Lower lobe of right lung (tissue), 2 donors: ENCODE measurements around the gene BAHCC1. TPM values are rescaled to one million over a fixed set of nuclear protein-coding genes. Genes with fewer than 3 reads are reported as not detected.

Source experiments
- ATAC-seq, 2 donors: fragments of 200-7000 bp; cut with Tn5 transposase; one replicate each; pipeline ENCODE4 v1.9.1; 2020 to 2022; ENCODE audit warnings: mild to moderate bottlenecking in 2 of 2, moderate library complexity in 2 of 2
- DNase-seq: peaks from one replicate; pipeline ENCODE4 v3.0.0-alpha.2; 2020
- H3K27ac ChIP-seq: fragments of 200-600 bp; one replicate; pipeline ENCODE4 v1.8.0; 2022
- H3K27me3 ChIP-seq: fragments of 200-600 bp; one replicate; pipeline ENCODE4 v1.8.0; 2022; ENCODE audit warnings: low read depth
- H3K36me3 ChIP-seq: fragments of 200-600 bp; one replicate; pipeline ENCODE4 v1.8.0; 2022; ENCODE audit warnings: mild to moderate bottlenecking
- H3K4me1 ChIP-seq: fragments of 200-600 bp; one replicate; pipeline ENCODE4 v1.8.0; 2022
- H3K4me3 ChIP-seq: fragments of 200-600 bp; one replicate; pipeline ENCODE4 v1.8.0; 2022; ENCODE audit warnings: mild to moderate bottlenecking
- H3K9me3 ChIP-seq: fragments of 200-600 bp; one replicate; pipeline ENCODE4 v1.8.0; 2022
- CTCF ChIP-seq: fragments of 200-600 bp; IDR thresholded peaks from one replicate; pipeline ENCODE4 v1.8.0; 2022; ENCODE audit warnings: antibody characterized with exemption, mild to moderate bottlenecking
- intact Hi-C: fragments of 100-400 bp; cut with DNase I; formaldehyde crosslinking; loops from one replicate; pipeline ENCODE4 v1.11.0; 2022
- total RNA-seq: library from RNA; stranded (reverse); fragmentation: NEBNext Ultra II Directional; extraction: Animal tissue kit (Norgen Biotek cat#: 25700); gene quantifications from one replicate; pipeline ENCODE4 v1.2.1, GENCODE V29; 2021
- donor health status: DM: no; HTN: yes; CAD: no; lungs with severe emphysema.

The BAHCC1 gene
- total RNA-seq, 1 donor from 2014 or later = 19.9 TPM

- intact Hi-C loops = no loop called here
- DNase-seq (no peak), ATAC-seq (peak; percentile 9 to 11)
- Histone ChIP-seq H3K27ac (peak overlapping the region; percentile 47), H3K4me1 (peaks cover 10% of the 10 kb centered on the region), H3K9me3 (no peaks in the 10 kb centered on the region), H3K36me3 (no peaks in the 10 kb centered on the region), H3K27me3 (no peaks in the 10 kb centered on the region), H3K4me3 (no peak overlapping the region)
- no peak for TF ChIP-seq CTCF
These were observed 104.3 kb downstream of the BAHCC1 start for GRCh38 chr17:81499601-81499970.

GRCh38 chr17:81500047-81500446, 104.8 kb downstream of the BAHCC1 start:
- Histone ChIP-seq H3K4me1 (peaks cover 10% of the 10 kb centered on the region), H3K27me3 (no peaks in the 10 kb centered on the region), H3K36me3 (no peaks in the 10 kb centered on the region), H3K4me3 (no peak overlapping the region), H3K27ac (peak overlapping the region; percentile 47), H3K9me3 (no peaks in the 10 kb centered on the region)
- DNase-seq (peak; percentile 60), ATAC-seq (peak; percentile 55 to 84)
- no peak for TF ChIP-seq CTCF
- intact Hi-C loops = no loop called here

GRCh38 chr17:81502471-81503017, 107.3 kb downstream of the BAHCC1 start:
- no peak for TF ChIP-seq CTCF
- DNase-seq = peak; percentile 33
- Histone ChIP-seq H3K27me3 (no peaks in the 10 kb centered on the region), H3K9me3 (no peaks in the 10 kb centered on the region), H3K4me3 (no peak overlapping the region), H3K27ac (no peak overlapping the region), H3K36me3 (no peaks in the 10 kb centered on the region), H3K4me1 (peaks cover 10% of the 10 kb centered on the region)
- no peak for ATAC-seq
- intact Hi-C loops = no loop called here

- intact Hi-C loops = no loop called here
- Histone ChIP-seq H3K36me3 (peaks cover 2% of the 10 kb centered on the region), H3K27me3 (no peaks in the 10 kb centered on the region), H3K27ac (no peak overlapping the region), H3K4me3 (no peak overlapping the region), H3K9me3 (no peaks in the 10 kb centered on the region), H3K4me1 (peaks cover 13% of the 10 kb centered on the region)
- ATAC-seq (no peak), DNase-seq (no peak)
- no peak for TF ChIP-seq CTCF
These were observed 108.4 kb downstream of the BAHCC1 start for GRCh38 chr17:81503619-81504018.

GRCh38 chr17:81508639-81509206, 113.5 kb downstream of the BAHCC1 start:
- no peaks in the 10 kb centered on the region for H3K9me3 ChIP-seq
- H3K27ac ChIP-seq = peak overlapping the region; percentile 100
- no peak for TF ChIP-seq CTCF
- no peaks in the 10 kb centered on the region for H3K27me3 ChIP-seq
- peaks cover 18% of the 10 kb centered on the region for H3K4me1 ChIP-seq
- H3K4me3 ChIP-seq = peak overlapping the region; percentile 94
- no peak for ATAC-seq
- intact Hi-C loops = no loop called here
- DNase-seq = no peak
- peaks cover 34% of the 10 kb centered on the region for H3K36me3 ChIP-seq
